Hematopoietic multipotent progenitor cell (in vitro differentiated cells): ENCODE measurements around the gene WDR89. TPM values are rescaled to one million over a fixed set of nuclear protein-coding genes. Genes with fewer than 3 reads are reported as not detected.
A peak's percentile ranks its signal among the peaks of the same experiment; 100 is the strongest.
"Not testable (repeated sequence)": the region's sequence is repeated elsewhere in the genome, so short reads cannot be mapped to it uniquely, and the experiment has no call there.

Source experiments
- DNase-seq, 3 donors: peaks; one replicate each; pipeline ENCODE4 v3.0.0-alpha.2; 2011 to 2015; ENCODE audit warnings: low read depth in 2 of 3, low spot score in 2 of 3
- small RNA-seq: library from RNA; depleted of rRNA; stranded (forward); fragments of <200 nt; gene quantifications from one replicate; pipeline ENCODE3, GENCODE V24; 2012
- total RNA-seq: library from RNA; depleted of rRNA; stranded (reverse); fragments of >200 nt; gene quantifications from one replicate; pipeline ENCODE4 v1.2.3, GENCODE V29; 2012

WDR89 gene
- total RNA-seq, 1 donor = 4.8 TPM

DNA sequence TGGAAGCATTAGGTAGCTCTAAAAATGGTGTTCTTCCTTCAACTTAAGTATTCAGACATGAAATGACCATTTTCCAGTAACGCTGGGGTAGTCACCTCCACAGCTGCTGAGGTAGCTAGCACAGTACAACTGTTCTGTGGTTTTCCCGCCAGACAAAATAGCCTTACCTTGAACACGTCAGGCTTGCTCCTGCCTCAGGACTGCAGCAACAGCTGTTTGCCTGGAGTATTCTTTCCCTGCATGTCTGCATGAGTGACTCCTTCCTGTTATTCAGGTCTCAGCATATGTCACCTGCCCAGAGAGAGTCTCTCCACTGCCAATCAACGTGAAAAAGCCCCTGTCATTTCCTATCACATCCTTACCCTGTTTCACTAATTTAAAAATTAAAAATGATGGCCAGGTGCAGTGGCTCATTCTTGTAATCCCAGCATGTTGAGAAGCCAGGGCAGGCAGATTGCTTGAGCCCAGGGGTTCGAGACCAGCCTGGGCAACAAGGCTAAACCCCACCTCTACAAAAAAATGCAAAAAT, 37.9 kb downstream of the WDR89 start:
- DNase-seq = peak in 1 of 3 donors; percentile 1

DNA sequence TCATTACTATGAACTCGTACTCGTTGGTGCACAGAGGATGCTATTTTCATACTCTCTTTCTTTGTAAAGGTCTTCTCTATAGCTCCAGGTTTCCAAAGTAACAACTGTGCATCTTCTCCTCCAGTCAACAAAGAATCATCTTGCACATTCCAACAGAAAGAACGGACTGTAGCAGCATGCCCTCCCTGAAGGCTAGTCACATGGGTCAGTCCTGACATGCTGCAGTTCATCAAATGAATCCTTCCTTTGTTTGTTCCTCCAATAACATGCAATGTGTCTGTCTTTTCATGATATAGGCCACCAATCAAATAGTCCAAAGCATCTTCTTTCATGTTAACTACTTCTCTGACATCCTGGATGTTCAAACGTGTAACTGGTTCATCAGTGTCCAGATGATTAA, 42.9 kb downstream of the WDR89 start:
- DNase-seq = no peak

DNA sequence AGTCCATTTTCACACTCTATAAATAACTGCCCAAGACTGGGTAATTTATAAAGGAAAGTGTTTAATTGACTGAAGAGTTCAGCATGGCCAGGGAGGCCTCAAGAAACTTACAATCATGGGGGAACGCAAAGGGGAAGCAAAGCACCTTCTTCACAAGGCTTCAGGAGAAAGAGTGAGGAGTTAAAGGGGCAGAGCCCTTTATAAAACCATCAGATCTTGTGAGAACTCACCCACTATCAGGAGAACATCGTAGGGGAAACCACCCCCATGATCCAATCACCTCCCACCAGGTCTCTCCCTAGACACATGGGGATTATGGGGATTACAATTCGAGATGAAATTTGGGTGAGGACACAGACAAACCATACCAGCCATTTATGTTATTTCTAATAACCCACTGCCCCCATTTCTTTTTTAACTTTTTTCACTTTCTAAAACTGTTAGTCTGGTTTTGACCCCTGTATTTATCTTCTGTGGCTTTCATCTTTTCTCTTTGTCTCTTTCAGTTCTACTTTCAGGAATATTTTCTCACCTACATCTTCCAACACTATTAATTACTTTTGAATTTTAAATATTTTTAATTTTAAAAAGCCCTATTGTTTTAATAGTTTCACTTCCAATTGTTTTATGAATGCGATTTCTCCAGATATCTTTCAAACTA, 44.5 kb downstream of the WDR89 start:
- DNase-seq = no peak

DNA sequence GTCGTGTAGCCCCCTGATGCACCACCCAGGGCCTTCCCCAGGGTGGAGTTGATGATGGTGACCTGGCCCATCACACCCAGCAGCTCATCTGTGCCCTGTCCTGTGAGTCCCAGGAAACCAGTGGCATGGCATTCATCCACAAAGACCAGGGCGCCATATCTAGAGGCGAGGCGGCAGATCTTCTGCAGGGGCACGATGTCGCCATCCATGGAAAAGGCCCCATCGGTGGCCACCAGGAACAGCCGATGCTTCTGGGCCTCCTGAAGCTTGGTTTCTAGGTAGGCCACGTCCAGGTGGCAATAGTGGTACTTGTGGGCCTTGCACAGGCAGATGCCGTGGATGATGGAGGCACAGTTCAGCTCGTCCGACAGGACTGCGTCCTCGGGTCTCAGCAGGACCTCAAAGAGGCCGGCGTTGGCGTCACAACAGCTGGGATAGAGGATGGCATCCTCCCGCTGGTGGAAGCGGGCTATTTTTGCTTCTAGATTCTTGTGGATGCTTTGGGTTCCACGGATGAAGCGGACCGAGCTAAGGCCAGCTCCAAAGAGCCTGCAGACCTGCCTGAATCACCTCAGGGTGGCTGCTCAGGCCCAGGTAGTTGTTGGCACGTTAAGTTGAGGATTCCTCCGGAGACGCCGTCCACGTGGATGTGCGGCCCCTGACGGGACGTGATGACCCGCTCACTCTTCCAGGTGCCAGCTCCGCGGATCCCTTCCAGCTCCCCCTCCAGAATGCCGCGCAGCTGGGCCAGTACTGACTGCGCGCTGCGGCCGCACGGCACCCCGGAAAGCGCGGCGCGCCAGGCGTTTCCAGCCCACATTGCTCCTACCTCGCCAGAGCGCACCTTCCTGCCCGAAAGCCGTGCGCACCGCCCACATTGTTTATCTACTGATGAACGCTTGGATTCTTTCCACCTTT, 47.0 kb downstream of the WDR89 start:
- no peak for DNase-seq

DNA sequence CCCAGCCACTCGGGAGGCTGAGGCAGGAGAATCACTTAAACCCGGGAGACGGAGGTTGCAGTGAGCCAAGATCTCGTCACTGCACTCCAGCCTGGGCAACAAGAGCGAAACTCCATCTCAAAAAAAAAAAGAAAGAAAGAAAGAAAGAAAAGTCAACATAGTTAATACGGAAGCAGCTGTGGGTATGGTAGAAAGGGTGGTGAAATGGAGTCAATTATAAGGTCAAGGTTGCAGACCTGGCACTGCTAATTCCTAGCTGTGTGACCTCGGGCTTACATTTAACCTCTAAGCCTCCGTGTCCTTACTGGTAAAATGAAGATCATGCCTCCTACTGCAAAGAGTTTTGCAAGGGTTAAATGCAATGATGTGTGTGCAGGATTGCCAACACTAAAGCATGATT, 58.6 kb downstream of the WDR89 start:
- not testable (repeated sequence) for DNase-seq

DNA sequence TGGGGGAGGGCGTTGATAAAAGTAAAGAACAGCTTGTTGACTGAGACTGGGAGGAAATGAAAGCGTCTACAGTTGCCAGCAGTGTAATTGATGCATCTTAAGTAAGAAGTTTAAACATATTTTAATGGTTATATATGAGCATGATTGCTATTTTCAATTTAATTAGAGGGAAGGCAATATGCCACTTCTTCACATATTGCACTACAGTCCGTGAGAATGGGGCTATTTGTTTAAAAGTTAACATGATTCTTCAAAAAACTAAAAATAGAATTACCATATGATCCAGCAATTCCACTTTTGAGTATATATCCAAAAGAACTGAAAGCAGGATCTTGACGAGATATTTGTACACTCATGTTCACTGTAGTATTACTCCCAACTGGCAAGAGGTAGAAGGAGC, 60.2 kb downstream of the WDR89 start:
- DNase-seq = no peak

DNA sequence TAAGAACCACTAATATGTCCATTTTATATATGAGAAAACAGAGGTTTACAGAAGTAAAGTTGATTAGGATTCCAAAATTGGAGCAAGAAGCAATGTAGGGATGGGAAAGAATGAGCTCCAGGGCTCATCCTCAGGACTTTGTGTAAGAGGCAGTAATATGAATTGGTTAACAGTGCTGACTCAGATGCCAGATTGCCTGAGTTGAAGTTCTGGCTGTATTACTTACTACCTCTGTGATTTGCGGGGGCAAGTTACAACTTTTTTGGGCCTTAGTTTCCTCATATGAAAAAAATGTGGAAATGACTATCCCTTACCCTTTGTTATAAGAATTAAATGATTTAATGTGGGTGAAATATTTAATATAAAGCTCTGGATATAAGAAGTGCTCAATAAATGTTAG, 63.4 kb downstream of the WDR89 start:
- no peak for DNase-seq

DNA sequence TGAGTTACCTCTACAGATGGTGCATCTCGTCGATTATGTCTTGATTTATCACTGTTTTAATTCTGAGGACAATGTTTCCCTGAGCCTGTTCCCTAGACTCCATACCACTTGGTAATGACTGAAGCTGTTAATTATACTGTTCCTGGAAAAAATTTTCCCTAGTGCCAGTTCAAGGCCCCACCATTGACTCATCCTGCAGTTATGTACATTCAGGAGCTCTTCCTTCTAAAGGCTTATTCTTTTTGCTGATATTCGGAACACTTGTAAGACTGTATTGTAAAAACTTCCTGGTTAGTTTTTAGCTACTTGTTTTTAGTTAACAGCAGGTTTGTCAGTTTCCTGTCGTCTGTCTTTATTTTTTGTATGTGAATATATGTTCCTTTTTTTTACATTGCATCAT, 68.1 kb downstream of the WDR89 start:
- DNase-seq = no peak

DNA sequence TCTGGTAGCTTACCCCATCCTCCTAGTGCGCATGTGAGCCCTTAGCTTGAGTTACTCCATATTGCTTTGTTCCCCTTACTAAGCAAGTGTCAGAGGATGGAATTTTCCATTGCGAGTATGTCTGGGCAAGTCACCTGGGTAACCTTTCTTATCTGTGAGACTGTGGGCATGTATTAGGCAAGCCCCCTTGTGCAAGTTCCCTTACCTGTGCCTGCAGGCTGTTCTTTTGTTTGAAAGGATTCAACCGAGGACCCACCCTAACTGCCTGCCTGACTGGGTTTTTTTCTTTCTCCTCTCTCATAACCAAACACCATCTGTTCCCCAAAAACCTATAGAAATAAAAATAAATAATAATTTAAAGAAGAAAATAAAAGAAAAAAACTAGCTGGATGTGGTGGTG, 76.2 kb downstream of the WDR89 start:
- DNase-seq = no peak

DNA sequence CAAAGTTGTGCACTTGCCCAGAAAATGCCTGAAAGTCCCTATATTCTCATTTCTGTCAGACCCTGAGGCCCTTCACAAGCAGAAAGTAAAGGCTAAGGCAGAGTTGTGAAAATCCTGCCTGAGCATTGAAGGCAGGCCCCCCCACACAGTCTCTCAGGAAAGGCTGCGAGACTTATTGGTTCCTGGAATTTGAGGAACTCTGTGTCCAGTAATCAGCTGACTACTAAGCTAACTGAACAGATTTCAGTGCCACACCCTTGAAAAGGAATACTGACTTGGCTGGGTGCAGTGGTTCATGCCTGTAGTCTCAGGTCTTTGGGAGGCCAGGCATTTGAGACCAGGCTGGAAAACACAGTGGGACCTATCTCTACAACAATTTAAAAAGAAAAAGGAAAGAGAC, 77.4 kb downstream of the WDR89 start:
- DNase-seq = no peak

DNA sequence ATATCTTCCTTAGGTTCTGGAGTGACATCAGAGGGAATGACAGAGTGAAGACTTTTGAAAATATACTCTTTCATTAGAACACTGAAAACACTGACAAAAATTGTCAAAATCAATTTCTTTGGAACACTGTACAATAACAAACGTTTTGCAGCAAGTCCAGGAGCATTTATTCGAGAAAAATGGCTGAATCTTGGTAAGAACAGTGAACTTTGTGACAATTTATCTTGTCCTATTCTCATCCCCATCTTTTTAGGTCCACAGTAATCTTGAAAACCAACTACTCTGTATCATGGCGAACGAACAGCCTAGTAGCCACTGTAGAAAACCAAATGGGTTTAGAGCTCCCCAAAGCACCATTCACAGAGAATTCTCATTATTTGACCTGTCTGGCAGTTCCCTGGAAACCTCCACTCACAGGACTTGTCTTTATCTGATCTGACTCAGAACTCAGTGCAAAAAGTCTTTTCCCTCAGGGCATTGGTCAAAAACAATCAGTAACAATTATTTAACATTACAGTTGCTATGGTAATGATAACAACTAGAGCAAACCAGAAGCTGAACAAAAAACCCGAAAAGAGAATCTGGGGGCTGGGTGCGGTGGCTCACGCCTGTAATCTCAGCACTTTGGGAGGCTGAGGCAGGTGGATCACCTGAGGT, 78.2 kb downstream of the WDR89 start:
- no peak for DNase-seq

DNA sequence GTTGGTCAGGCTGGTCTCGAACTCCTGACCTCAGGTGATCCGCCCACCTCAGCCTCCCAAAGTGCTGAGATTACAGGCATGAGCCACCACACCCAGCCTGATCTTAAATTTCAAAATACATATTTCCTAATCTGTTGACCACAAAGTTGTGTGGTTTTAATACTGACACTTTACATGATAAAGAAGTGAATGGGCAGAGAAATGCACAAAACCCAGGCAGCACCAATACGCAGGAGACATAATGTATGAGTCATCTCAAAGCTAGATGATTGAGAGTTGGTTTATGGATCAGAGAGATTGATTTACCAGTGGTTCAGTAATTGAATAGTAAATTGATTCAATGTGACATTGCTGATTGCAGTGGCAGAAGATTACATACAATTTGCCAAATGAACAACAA, 79.3 kb downstream of the WDR89 start:
- no peak for DNase-seq

DNA sequence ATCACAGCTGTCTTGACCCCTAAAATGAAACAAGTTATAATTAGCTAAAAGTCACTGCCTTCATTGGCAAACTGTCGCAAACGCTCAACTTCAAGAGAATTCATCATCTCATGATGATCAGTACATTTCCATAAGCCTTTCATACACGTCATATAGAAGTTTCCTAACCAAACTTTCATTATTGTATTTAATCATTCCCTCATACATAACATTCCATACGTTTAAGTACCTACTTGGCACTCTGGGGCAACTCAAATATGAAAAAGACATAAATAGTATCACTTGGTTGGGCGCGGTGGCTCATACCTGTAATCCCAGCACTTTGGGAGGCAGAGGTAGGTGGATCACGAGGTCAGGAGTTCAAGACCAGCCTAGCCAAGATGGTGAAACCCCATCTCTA, 86.1 kb downstream of the WDR89 start:
- DNase-seq = no peak

DNA sequence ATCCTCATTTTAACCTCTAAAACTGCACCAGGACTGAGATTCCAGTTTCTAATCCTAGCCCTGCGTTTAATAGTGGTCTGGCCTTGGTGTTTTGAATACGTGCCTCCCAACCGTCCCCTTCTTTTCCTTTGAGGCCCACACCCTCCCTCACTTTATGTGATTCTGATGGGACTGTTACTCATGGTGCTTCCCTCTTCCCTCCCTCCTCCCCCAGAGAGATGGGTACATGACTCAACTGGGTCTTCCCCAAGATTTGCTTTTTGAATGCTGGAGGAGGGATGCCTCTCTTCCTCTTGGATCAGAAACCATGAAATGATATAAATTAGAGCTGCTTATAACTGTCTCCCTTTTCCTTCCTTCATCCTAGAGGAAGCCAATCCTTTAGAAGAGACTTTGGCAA, 90.3 kb downstream of the WDR89 start:
- DNase-seq = no peak

DNA sequence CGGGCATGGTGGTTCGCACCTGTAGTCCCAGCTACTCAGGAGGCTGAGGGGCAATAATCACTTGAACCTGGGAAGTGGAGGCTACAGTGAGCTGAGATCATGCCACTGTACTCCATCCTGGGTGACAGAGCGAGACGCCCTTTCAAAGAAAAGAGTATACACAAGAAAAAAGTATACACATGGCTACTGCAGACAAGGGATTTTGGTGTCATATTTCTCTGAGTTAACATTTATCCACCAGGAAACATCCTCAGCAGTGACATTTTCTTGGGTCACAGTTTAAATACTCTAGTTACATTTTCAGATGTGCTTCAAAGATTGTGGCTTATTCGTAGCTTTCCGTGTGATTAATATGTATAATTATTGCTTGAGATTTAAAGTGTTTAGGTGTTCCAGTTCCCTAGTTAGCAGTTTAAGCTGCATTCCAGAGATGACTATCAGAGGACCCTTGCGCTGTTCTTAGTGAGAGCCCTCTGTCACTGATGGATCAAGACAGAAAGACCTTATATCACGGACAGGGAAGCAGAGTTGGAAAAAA, 93.8 kb downstream of the WDR89 start:
- DNase-seq = no peak

Small RNAs within 50 kb of the gene (small RNA-seq; reads per million reads assigned to genes)
- 0.61 reads per million for gene RF00012
- not detected for gene RF00019
- not detected for gene RNU6-1162P
- not detected for gene RNU6-597P

Other genes with a start within 250 kb of the WDR89 start
- gene PPP2R5E, start 98.5 kb downstream of the WDR89 start, total RNA-seq = 6.7 TPM
- 15.1 TPM for gene SGPP1, start 86.2 kb upstream of the WDR89 start, total RNA-seq
- gene SYNE2, start 211.1 kb upstream of the WDR89 start, total RNA-seq = 1.1 TPM